Kidney epithelial cell (primary cell): ENCODE results near the gene GDF2. TPM values are rescaled to one million over a fixed set of nuclear protein-coding genes. Genes with fewer than 3 reads are reported as not detected.

Experiments used
- DNase-seq: peaks from one replicate; pipeline ENCODE4 v3.0.0-alpha.2; 2010; ENCODE audit warnings: low read depth
- H3K27me3 ChIP-seq: 2 replicates; pipeline ENCODE4 v1.6.0; 2011; ENCODE audit warnings: low read length; ENCODE audit not compliant: control insufficient read depth, insufficient read depth
- H3K36me3 ChIP-seq: 2 replicates; pipeline ENCODE4 v1.5.1; 2011; ENCODE audit warnings: low read length; ENCODE audit not compliant: control insufficient read depth, insufficient read depth
- H3K4me3 ChIP-seq: 2 replicates; pipeline ENCODE4 v1.5.1; 2011; ENCODE audit warnings: low read depth, mild to moderate bottlenecking, control low read depth, low read length
- CTCF ChIP-seq: IDR thresholded peaks from 2 replicates; pipeline ENCODE4 v1.5.1; 2011; ENCODE audit warnings: mild to moderate bottlenecking, moderate library complexity, low read length, control low read depth, inconsistent platforms; ENCODE audit not compliant: insufficient read depth, poor library complexity, severe bottlenecking
- total RNA-seq: library from RNA; depleted of rRNA; stranded (reverse); fragments of >200 nt; gene quantifications from 2 replicates; pipeline ENCODE4 v1.2.3, GENCODE V29; 2015

Gene GDF2
- not detected in 2 replicates for total RNA-seq

- Histone ChIP-seq H3K4me3 (no peak within 1 kb of the TSS), H3K27me3 (peaks cover 7% of the 10 kb centered on the region), H3K36me3 (no peaks in the 10 kb centered on the region)
- no peak for TF ChIP-seq CTCF
- no peak for DNase-seq
Observed at GRCh38 chr10:47322300-47323061, at the start of gene GDF2. Gene GDF2 (plus strand): TSS chr10:47322454. CDS start chr10:47322669, 215 bp downstream.

GRCh38 chr10:47276071-47276470 is 46.2 kb upstream of the GDF2 start:
- TF ChIP-seq CTCF: no peak
- no peak for DNase-seq
- no peak overlapping the region for H3K4me3 ChIP-seq
- H3K27me3 ChIP-seq: no peaks in the 10 kb centered on the region
- H3K36me3 ChIP-seq: no peaks in the 10 kb centered on the region

GRCh38 chr10:47276576-47277351 is 45.5 kb upstream of the GDF2 start:
- Histone ChIP-seq H3K27me3 (no peaks in the 10 kb centered on the region), H3K36me3 (no peaks in the 10 kb centered on the region), H3K4me3 (no peak overlapping the region)
- no peak for DNase-seq
- TF ChIP-seq CTCF: no peak

- no peak for TF ChIP-seq CTCF
- Histone ChIP-seq H3K4me3 (no peak overlapping the region), H3K27me3 (peaks cover 2% of the 10 kb centered on the region), H3K36me3 (no peaks in the 10 kb centered on the region)
- DNase-seq: no peak
Observed at GRCh38 chr10:47277352-47278151, 44.7 kb upstream of the GDF2 start.

- Histone ChIP-seq H3K36me3 (no peaks in the 10 kb centered on the region), H3K27me3 (peaks cover 2% of the 10 kb centered on the region), H3K4me3 (no peak overlapping the region)
- no peak for DNase-seq
- TF ChIP-seq CTCF: no peak
Observed at GRCh38 chr10:47278152-47278473, 44.1 kb upstream of the GDF2 start.
